ENCODE measurements around the gene ID2. TPM values are rescaled to one million over a fixed set of nuclear protein-coding genes. Genes with fewer than 3 reads are reported as not detected.

The ID2 gene
- total RNA-seq, 1 experiment from 2014 or later, result 2.1 TPM

DNA sequence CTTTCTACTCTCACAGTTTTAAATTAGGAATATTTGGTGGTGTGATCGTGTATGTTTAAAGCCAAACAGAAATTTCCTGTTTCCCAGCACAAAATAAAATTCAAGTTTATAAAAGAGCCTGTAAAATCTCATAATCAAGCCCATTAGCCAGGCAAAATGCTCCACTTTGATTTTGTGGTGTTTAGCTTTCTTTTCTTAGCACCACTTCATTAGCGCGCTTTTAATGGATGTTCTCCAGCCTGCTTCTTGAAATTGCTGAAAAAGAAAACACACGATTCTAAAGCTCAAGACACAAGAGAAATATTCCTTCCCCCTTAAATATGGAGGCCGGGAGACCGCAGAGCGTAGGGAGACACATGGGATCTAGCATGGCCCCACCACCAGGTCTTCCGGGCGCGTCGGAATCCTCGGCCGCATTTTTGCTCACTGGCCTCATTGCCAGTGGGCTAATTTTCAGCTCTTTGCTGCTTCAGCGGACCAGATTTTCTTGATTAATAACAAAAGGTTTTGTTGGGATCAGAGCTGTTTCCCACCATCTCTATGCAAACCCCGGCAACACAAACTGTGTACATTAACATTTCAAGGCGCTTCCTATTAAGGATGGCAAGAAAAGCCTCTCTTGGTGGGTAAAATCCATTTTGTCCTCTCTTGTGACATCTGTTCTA is 40.4 kb upstream of the ID2 start:
- TF ChIP-seq SIN3A (IDR thresholded peaks at IDR 0.05; ENCODE audit: borderline replicate concordance, insufficient read depth, low read depth, low read length) (no peak), TCF7L2 (IDR thresholded peaks at IDR 0.05; ENCODE audit: low read depth, low read length) (no peak), POLR2AphosphoS5 (IDR thresholded peaks at IDR 0.05; ENCODE audit: low read depth, low read length) (no peak)
- TF ChIP-seq, protein P1, sequence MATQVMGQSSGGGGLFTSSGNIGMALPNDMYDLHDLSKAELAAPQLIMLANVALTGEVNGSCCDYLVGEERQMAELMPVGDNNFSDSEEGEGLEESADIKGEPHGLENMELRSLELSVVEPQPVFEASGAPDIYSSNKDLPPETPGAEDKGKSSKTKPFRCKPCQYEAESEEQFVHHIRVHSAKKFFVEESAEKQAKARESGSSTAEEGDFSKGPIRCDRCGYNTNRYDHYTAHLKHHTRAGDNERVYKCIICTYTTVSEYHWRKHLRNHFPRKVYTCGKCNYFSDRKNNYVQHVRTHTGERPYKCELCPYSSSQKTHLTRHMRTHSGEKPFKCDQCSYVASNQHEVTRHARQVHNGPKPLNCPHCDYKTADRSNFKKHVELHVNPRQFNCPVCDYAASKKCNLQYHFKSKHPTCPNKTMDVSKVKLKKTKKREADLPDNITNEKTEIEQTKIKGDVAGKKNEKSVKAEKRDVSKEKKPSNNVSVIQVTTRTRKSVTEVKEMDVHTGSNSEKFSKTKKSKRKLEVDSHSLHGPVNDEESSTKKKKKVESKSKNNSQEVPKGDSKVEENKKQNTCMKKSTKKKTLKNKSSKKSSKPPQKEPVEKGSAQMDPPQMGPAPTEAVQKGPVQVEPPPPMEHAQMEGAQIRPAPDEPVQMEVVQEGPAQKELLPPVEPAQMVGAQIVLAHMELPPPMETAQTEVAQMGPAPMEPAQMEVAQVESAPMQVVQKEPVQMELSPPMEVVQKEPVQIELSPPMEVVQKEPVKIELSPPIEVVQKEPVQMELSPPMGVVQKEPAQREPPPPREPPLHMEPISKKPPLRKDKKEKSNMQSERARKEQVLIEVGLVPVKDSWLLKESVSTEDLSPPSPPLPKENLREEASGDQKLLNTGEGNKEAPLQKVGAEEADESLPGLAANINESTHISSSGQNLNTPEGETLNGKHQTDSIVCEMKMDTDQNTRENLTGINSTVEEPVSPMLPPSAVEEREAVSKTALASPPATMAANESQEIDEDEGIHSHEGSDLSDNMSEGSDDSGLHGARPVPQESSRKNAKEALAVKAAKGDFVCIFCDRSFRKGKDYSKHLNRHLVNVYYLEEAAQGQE (IDR thresholded peaks at IDR 0.05; ENCODE audit: insufficient read depth in 1 of 2, low read depth in 2 of 2, low read length in 1 of 2), result no peak
- TF ChIP-seq, protein P2, sequence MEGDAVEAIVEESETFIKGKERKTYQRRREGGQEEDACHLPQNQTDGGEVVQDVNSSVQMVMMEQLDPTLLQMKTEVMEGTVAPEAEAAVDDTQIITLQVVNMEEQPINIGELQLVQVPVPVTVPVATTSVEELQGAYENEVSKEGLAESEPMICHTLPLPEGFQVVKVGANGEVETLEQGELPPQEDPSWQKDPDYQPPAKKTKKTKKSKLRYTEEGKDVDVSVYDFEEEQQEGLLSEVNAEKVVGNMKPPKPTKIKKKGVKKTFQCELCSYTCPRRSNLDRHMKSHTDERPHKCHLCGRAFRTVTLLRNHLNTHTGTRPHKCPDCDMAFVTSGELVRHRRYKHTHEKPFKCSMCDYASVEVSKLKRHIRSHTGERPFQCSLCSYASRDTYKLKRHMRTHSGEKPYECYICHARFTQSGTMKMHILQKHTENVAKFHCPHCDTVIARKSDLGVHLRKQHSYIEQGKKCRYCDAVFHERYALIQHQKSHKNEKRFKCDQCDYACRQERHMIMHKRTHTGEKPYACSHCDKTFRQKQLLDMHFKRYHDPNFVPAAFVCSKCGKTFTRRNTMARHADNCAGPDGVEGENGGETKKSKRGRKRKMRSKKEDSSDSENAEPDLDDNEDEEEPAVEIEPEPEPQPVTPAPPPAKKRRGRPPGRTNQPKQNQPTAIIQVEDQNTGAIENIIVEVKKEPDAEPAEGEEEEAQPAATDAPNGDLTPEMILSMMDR (IDR thresholded peaks at IDR 0.05), result no peak
- ATAC-seq (no peak), DNase-seq (ENCODE audit: low read depth, low spot score) (no peak)
- Histone ChIP-seq H3K4me1 (ENCODE audit: control insufficient read depth, insufficient read depth, low read length) (peaks cover 4% of the 10 kb centered on the region; the same call in 1 of the 2 replicates), H3K27ac (ENCODE audit: low read length) (no peak overlapping the region), H3K36me3 (ENCODE audit: control insufficient read depth, insufficient read depth, low read length) (no peaks in the 10 kb centered on the region), H3K27me3 (ENCODE audit: control insufficient read depth, insufficient read depth, low read length) (no peaks in the 10 kb centered on the region), H3K9me3 (ENCODE audit: control insufficient read depth, insufficient read depth, low read depth, low read length) (no peaks in the 10 kb centered on the region), H3K4me3 (ENCODE audit: low read depth in 2 of 2, low read length in 2 of 2) (no peak overlapping the region)
- ChIA-PET CTCF (no interaction called here), POLR2A (no interaction called here)
- in situ Hi-C loops (cut with HindIII; ENCODE audit: low pct_unique_long_range_greater_than_20kb, low sequenced_read_pairs) (no loop called here), intact Hi-C loops (cut with micrococcal nuclease; ENCODE audit: unreplicated experiment) (no loop called here)
- no TSS peak for BruUV-seq (replicated peaks)

DNA sequence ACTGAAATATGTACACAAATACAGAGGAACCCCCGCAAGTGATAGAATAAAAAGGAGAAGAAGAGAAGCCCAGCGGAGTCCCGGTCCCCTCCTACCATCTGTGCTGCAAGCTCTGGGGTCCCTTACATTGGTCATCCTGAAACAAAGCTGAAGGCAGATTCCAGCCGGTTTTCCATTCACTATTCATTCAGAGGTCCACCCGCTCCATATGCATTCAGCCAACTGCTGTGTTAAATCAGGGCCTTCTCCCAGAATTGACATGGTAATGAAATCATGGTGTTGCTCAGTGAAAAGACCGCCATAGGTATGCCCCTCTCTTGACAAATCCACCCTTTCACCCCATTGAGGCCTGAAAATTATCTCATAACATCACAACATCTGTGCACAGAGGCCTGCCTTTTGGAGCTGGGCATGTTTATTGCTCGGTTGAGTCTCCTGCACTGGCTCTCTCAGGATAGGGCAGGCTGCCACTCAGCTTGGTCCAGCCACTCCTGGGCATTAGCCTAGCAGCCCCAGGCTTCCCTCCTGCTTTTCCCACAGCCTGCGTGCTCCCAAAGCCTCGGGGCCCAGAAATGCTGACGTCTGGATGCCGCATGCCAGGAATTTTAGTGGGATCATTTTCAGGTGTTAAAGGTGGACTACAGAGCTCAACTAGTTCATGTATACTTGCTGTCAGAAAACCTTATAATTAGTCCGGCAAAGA is 39.3 kb upstream of the ID2 start:
- in situ Hi-C loops (cut with HindIII; ENCODE audit: low pct_unique_long_range_greater_than_20kb, low sequenced_read_pairs), result no loop called here
- Histone ChIP-seq H3K9me3 (ENCODE audit: control insufficient read depth, insufficient read depth, low read depth, low read length) (no peaks in the 10 kb centered on the region), H3K4me3 (ENCODE audit: low read depth in 2 of 2, low read length in 2 of 2) (no peak overlapping the region), H3K36me3 (ENCODE audit: control insufficient read depth, insufficient read depth, low read length) (no peaks in the 10 kb centered on the region), H3K4me1 (ENCODE audit: control insufficient read depth, insufficient read depth, low read length) (no peaks in the 10 kb centered on the region), H3K27me3 (ENCODE audit: control insufficient read depth, insufficient read depth, low read length) (no peaks in the 10 kb centered on the region), H3K27ac (ENCODE audit: low read length) (no peak overlapping the region)
- TF ChIP-seq, protein P2 (IDR thresholded peaks at IDR 0.05), result no peak
- intact Hi-C loops (cut with micrococcal nuclease; ENCODE audit: unreplicated experiment), result no loop called here
- no TSS peak for BruUV-seq (replicated peaks)
- DNase-seq (ENCODE audit: low read depth, low spot score) (no peak), ATAC-seq (no peak)
- POLR2A ChIA-PET, result no interaction called here
- CTCF ChIA-PET, result no interaction called here
